NK-92 (cell line): ENCODE data around the gene MYO5A.
"Not testable (repeated sequence)": the region's sequence is repeated elsewhere in the genome, so short reads cannot be mapped to it uniquely, and the experiment has no call there.

Source experiments
- DNase-seq: peaks from one replicate; lab custom pipeline; 2025; ENCODE audit not compliant: unreplicated experiment; lab: John Stamatoyannopoulos, UW

MYO5A gene

GRCh38 chr15:52424856-52425431 lies 103.7 kb downstream of the MYO5A start:
- no peak for DNase-seq

DNA sequence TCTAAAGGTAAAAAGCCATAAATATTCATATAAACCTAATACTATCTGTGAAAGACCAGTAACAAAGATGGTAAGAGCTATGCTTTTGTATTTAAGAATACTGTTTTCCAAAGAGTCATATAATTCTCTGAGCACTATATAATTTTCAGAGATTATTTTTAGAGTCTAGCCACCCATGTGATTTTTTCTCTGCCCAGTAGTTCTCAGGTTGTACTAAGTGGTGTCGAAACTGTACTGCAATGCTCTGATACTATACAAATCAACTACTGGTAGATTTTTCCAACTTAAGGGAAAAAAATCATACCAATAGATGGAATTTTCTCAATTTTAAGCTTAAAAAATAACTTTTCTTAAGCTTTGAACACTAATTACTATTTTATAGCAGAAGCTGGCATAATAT lies 104.8 kb downstream of the MYO5A start:
- DNase-seq: no peak

DNA sequence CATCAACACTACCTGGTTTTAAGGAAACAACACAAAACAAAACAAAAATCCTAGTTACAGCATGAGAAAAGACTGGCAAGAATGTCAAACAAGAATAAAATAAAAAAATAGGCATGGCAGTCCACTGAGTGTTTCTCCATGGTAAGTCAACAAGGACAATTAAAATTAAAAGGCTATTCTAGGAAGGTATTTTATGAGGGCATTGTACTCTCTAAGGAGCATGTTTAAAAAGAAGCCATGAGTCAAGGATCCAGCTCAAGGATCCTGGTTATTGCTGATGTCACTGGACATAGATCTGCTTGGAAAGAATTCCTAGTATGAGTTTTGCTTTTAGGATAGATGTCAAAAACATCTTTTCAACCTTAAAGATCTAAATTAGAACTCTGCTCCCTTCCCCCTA lies 106.7 kb downstream of the MYO5A start:
- DNase-seq: no peak

DNA sequence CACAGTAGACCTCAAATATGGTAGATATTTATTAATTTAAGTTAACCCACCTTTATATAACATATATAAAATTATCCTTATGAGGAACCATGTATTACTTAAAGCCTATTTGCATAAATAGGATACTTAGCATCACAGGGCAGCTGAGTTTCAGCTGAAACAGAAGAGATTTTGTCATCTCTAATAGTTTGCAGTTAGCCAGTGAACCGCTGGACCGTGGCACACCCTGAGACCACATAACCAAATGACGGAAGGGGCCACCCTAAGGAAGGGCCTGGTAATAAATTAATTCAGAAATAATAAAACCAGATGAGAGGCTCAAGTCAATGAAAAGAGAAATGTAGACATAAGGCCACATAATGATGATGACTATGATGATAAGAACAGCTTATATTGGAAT lies 107.7 kb downstream of the MYO5A start:
- no peak for DNase-seq

- DNase-seq: no peak
Measured at GRCh38 chr15:52419494-52419893, 109.2 kb downstream of the MYO5A start.

- DNase-seq: no peak
Measured at GRCh38 chr15:52417957-52418356, 110.7 kb downstream of the MYO5A start.

GRCh38 chr15:52417521-52417920 lies 111.2 kb downstream of the MYO5A start:
- no peak for DNase-seq

DNA sequence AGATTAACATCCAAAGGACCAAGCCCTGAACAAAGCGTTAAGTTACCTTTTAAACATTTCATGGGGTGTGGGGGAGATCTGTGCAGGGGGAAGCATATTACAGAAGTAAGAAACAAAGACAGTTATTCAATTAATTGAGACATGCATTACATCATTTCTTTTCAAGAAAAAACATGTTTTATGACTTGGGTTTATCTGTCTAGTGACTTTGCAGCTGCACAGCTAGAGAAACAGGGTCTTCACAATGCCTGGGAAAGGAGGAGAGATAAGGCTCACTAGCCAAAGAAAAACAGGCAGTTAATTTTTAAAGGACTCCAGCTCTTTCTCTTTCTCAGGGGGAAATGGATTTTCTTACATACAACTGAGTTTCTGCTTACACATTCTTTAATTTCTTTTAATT lies 112.1 kb downstream of the MYO5A start:
- not testable (repeated sequence) for DNase-seq

DNA sequence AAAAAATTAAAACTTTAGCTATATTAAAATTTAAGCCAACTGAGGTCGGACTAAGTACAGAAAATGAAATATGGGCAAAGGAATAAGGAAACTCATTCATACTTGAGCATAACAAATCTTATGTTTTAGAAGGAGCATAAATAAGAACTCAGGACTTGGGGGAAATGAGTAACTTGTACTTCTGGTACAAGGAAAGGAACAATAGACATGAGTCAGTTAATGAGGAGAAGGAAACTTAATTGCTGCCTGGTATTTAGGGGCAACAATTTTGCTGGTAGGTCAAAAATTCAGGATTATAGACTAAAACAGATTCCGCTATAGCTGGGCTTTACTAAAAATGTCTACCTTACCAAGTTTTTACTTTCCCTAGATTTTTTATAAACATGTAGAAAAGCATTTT lies 113.1 kb downstream of the MYO5A start:
- DNase-seq: no peak

DNA sequence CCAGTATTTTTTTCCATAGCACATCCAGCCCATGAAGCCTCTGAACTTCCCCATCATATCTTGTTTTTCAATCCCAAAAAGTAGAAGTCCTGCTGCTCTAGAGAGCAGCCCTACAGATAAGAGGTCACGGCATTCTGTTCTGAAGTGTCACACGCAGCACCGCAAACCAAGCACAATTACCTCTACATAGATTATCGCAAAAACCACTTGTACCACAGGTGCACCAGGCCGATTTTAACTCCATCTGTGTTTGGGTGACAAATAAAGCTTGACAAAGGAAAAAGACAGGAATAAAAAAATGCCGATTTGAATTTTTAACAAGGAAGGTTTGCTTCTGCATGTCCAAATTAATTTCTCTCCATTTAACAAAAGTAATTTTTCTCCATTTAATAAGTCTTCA lies 113.7 kb downstream of the MYO5A start:
- DNase-seq: no peak

DNA sequence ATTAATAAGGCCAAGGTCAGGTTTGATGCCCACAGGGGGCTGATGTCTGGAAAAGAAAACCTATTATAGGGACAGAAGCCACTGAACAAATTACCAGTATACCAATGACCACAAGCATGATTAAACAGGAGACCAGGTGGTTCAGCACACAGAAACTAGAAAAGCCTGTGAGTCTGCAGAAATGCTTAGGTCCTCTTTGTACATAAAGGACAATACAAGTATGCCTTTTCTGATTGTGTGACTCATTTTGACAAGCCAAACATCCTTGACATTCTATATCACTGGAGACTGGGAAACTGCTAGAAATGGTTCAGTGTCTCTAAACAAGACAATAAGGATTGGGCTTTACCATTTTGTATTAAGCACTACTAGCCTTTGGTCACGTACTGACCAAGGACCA lies 119.9 kb downstream of the MYO5A start:
- DNase-seq: no peak

DNA sequence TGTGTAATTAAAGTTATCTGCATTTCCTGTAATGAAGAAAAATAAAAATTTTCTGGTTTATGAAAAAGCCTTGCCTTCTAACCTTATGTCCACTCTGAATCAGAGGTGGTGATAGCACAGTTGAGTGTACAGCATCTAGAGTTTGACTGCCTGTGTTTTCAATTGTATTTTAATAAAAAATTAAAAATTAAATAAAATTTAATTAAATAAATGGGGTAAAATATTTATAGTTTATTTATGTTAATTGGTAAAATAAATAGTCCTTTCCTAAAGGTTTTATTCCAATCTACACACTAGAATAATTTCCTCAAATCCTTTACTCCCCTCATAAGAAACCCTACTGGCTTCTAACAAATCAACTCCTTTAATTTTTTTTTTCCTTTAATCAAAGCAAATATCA lies 121.3 kb downstream of the MYO5A start:
- no peak for DNase-seq

DNA sequence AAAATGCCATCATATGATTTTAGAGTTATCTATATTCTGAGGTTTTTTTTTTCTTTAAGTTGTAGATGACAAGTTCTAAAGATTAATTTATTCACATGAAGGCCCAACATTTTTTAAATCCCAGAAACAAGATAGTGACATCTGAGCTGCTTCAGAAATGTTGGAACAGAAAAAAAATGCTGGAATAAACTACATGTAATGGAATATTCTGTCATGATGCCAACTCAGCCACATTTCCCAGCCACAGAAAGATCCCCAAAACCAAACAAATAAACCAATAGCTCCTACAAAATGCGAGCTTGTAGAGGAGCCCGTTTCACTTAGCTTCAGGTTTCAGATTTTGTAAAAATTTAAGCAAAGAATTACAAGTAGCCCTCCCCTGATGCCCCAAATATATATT lies 122.1 kb downstream of the MYO5A start:
- no peak for DNase-seq

DNA sequence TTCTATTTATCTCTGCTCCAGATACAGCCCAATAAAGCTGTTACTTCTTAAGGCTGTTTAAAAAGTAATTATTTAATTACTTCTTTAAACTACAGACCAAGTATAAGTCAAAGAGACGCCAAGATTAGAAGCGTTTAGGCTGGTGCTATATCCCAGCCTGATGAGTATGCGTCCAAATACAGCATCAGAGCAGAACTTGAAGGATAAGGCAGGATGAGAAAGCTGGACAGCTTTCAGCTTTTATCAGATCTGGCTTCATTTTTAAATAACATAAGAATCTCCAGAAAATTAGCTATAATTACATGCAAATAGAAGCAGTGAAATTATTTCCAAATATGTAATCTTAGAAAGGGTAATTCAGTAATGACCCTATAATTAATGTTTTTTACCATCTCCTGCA lies 122.8 kb downstream of the MYO5A start:
- DNase-seq: no peak

GRCh38 chr15:52397118-52397517 lies 131.6 kb downstream of the MYO5A start:
- no peak for DNase-seq

GRCh38 chr15:52394118-52394517 lies 134.6 kb downstream of the MYO5A start:
- no peak for DNase-seq

DNA sequence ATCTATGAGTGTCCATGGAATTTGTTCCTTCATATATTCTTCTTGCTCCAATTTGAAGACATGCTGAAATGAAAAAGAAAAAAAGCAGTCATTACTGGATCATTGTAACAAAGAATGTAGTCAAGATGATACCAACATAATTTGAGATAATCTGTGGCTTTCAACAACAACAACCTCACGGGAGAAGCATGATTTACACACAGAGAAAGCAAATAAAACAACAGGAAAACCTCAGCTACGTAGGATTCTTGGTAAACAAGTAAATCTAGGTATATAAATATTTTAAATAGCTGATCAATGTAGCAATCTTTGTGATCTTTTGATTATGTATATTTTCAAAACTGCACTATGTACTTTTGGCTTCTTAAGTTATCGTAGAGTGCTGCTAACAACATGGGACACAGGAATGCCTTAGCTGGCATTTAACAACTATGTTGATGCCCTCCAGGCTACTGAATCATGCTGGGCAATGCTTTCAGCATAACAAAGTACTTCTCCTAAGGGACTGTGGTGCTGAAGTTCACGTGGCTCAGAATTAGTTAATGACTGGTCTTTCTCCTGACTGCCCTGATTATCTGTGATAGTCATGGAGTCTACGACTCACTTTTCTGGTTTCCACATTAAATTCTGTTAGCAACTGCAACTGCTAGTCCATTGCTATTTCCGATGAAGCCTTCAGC lies 136.5 kb downstream of the MYO5A start:
- DNase-seq: no peak

GRCh38 chr15:52391069-52391468 lies 137.6 kb downstream of the MYO5A start:
- no peak for DNase-seq

DNA sequence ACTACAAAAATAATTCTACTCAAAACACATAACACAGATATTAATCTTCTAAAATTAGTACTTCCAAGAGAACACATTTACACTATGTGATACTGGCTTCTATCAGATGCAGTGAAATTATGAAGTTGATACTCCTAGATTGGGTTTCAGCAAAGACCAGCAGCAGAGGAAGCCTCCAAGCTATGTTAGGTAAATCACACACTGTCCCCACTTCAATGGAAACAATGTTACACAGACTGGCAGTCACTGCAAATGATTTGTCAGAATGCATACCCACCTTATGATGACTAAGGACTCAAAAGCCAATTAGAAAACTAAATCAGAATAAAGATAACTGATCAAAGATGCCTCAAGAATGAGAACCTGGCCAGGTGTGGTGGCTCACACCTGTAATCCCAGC lies 143.0 kb downstream of the MYO5A start:
- no peak for DNase-seq

DNA sequence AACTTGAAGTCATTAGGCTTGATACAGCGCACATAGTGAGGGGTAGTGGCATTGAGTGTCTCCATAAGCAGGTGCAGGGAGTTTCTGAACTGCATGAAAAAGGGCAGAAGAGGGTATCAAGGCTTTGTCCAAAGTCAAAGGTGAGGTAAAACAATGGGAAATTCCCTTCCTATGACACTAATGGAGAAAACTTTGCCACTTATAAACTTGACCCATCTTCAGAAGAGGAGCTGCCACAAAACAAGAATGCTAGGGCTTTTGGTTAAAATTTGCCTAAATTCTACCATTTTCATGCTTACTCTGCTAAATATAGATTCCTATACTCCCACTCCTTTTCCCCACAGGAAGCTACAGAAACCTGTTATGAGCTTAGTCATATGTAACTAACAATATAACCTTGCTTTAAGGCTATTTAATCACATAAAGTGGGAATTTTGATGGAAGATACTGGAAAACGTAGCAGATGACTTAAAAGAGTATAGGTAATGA lies 145.5 kb downstream of the MYO5A start:
- no peak for DNase-seq

GRCh38 chr15:52382647-52383046 lies 146.0 kb downstream of the MYO5A start:
- no peak for DNase-seq

- no peak for DNase-seq
Measured at GRCh38 chr15:52379395-52380106, 149.1 kb downstream of the MYO5A start.
